Neural cell (in vitro differentiated cells): ENCODE data around the gene CBLB. TPM values are rescaled to one million over a fixed set of nuclear protein-coding genes. Genes with fewer than 3 reads are reported as not detected.

Source experiments
- H2AFZ ChIP-seq: fragments of 200-600, 300-800 bp; sonication (generic), shearing (Covaris generic); 2 replicates; pipeline ENCODE4 v1.6.0; 2014; ENCODE audit warnings: low read depth, mild to moderate bottlenecking, antibody characterized with exemption, low read length, moderate library complexity
- H3F3A ChIP-seq: fragments of 200-600 bp; shearing (Covaris generic); 2 replicates; pipeline ENCODE4 v1.6.1; 2016; ENCODE audit warnings: mild to moderate bottlenecking, moderate library complexity, mixed read lengths, antibody characterized with exemption, low read length; ENCODE audit not compliant: insufficient read depth, poor library complexity, severe bottlenecking
- H3K27ac ChIP-seq: fragments of 200-600, 300-800 bp; sonication (generic), shearing (Covaris generic); 2 replicates; pipeline ENCODE4 v1.5.1; 2014; ENCODE audit warnings: mild to moderate bottlenecking, low read length, moderate library complexity
- H3K27me3 ChIP-seq: fragments of 300-800, 200-600 bp; sonication (generic), shearing (Covaris generic); 2 replicates; pipeline ENCODE4 v1.6.0; 2014; ENCODE audit warnings: mild to moderate bottlenecking, low read depth, low read length, moderate library complexity; ENCODE audit not compliant: insufficient read depth
- H3K36me3 ChIP-seq: fragments of 300-800, 200-600 bp; sonication (generic), shearing (Covaris generic); 2 replicates; pipeline ENCODE4 v1.5.1; 2014; ENCODE audit warnings: mild to moderate bottlenecking, antibody characterized with exemption, low read length, moderate library complexity; ENCODE audit not compliant: insufficient read depth
- H3K4me2 ChIP-seq: fragments of 300-800, 200-600 bp; sonication (generic), shearing (Covaris generic); 2 replicates; pipeline ENCODE4 v1.6.0; 2014; ENCODE audit warnings: mild to moderate bottlenecking, low read length
- H3K4me3 ChIP-seq: fragments of 300-800, 200-600 bp; sonication (generic), shearing (Covaris generic); 2 replicates; pipeline ENCODE4 v1.5.1; 2014; ENCODE audit warnings: mild to moderate bottlenecking, low read length, moderate library complexity
- H3K79me2 ChIP-seq: fragments of 200-600 bp; shearing (Covaris generic); replicated peaks from 2 replicates; pipeline ENCODE4 v1.6.0; 2014; ENCODE audit warnings: mild to moderate bottlenecking, low read length, moderate library complexity; ENCODE audit not compliant: insufficient read depth
- H3K9ac ChIP-seq: fragments of 300-800, 200-600 bp; sonication (generic), shearing (Covaris generic); 2 replicates; pipeline ENCODE4 v1.6.1; 2016; ENCODE audit warnings: mild to moderate bottlenecking, low read length, mixed read lengths
- H3K9me2 ChIP-seq: fragments of 200-600 bp; shearing (Covaris generic); 2 replicates; pipeline ENCODE4 v1.6.1; 2016; ENCODE audit warnings: mild to moderate bottlenecking, low read length, mixed read lengths; ENCODE audit not compliant: insufficient read depth
- H3K9me3 ChIP-seq: fragments of 200-600, 300-800 bp; sonication (generic), shearing (Covaris generic); 2 replicates; pipeline ENCODE4 v1.6.1; 2016; ENCODE audit warnings: mild to moderate bottlenecking, mixed run types, low read length, moderate library complexity, mixed read lengths
- H4K20me1 ChIP-seq: fragments of 200-600 bp; shearing (Covaris generic); 2 replicates; pipeline ENCODE4 v1.6.1; 2016; ENCODE audit warnings: mild to moderate bottlenecking, mixed run types; ENCODE audit not compliant: insufficient read depth
- EP300 ChIP-seq: fragments of 450-650 bp; conservative IDR thresholded peaks from 2 replicates; pipeline ENCODE4 v1.6.1; 2014; ENCODE audit warnings: antibody characterized with exemption, mild to moderate bottlenecking, moderate library complexity; ENCODE audit not compliant: poor library complexity, severe bottlenecking
- EZH2 ChIP-seq: fragments of 200-600, 300-800 bp; shearing (Covaris generic), sonication (generic); IDR thresholded peaks from 2 replicates; pipeline ENCODE4 v1.6.1; 2014; ENCODE audit warnings: antibody characterized with exemption, low read length, borderline replicate concordance, mild to moderate bottlenecking; ENCODE audit not compliant: insufficient read depth, poor library complexity, severe bottlenecking
- MXI1 ChIP-seq: fragments of 450-650 bp; conservative IDR thresholded peaks from 2 replicates; pipeline ENCODE4 v1.6.1; 2014; ENCODE audit warnings: antibody characterized with exemption, mild to moderate bottlenecking; ENCODE audit not compliant: poor library complexity, severe bottlenecking
- POLR2AphosphoS5 ChIP-seq: IDR thresholded peaks from 2 replicates; pipeline ENCODE4 v1.6.1; 2012
- RAD21 ChIP-seq: fragments of 450-650 bp; conservative IDR thresholded peaks from 2 replicates; pipeline ENCODE4 v1.6.1; 2014; ENCODE audit warnings: antibody characterized with exemption, mild to moderate bottlenecking, moderate library complexity
- SMC3 ChIP-seq: fragments of 450-650 bp; conservative IDR thresholded peaks from 2 replicates; pipeline ENCODE4 v1.6.1; 2014; ENCODE audit warnings: antibody characterized with exemption, mild to moderate bottlenecking, moderate library complexity; ENCODE audit not compliant: poor library complexity
- TAF1 ChIP-seq: IDR thresholded peaks from 2 replicates; pipeline ENCODE4 v1.6.1; 2012; ENCODE audit warnings: low read depth
- polyA plus RNA-seq: library from polyadenylated mRNA; depleted of rRNA; stranded (reverse); fragments of >200 nt; gene quantifications from 2 replicates; pipeline ENCODE4 v1.2.3, GENCODE V29; 2014
- TF ChIP-seq, protein P1 (sequence below): fragments of 450-650 bp; IDR thresholded peaks from 2 replicates; pipeline ENCODE4 v1.5.1; 2014; ENCODE audit warnings: antibody characterized with exemption, mild to moderate bottlenecking, moderate library complexity; ENCODE audit not compliant: poor library complexity, severe bottlenecking
- TF ChIP-seq, protein P2 (sequence below): IDR thresholded peaks from 2 replicates; pipeline ENCODE4 v1.6.1; 2012; ENCODE audit warnings: borderline replicate concordance

Gene CBLB
- polyA plus RNA-seq, 1 donor from 2014 or later, result 36.4 TPM

DNA sequence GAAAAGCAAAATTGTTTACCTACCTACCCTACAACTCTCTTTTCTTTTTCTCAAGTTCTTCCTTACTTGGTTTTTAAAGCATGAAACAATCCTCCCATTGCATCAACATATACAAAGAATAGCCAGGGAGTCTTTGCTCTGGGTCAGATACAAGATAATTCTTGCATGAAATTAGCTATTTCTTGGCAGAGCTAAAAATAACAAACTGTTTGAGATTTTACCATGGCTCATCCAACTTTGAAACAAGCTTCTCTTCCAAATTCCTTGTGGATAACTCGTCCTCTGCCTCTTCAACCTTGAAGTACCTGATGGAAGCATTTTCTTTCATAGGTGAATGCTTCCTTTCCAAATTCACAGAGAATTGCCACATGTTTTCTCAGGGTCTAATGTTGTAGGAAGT lies 9.2 kb upstream of the CBLB start:
- Histone ChIP-seq H3K36me3 (no peaks in the 10 kb centered on the region), H3K79me2 (no peaks in the 10 kb centered on the region), H3K27me3 (no peaks in the 10 kb centered on the region), H3F3A (no peaks in the 10 kb centered on the region), H3K4me2 (no peak overlapping the region), H3K27ac (no peak overlapping the region), H3K9me3 (no peaks in the 10 kb centered on the region), H4K20me1 (no peaks in the 10 kb centered on the region), H3K9me2 (no peaks in the 10 kb centered on the region), H2AFZ (no peak overlapping the region), H3K9ac (no peak overlapping the region), H3K4me3 (no peak overlapping the region)
- TF ChIP-seq MXI1 (no peak), EZH2 (no peak), EP300 (no peak), POLR2AphosphoS5 (no peak), RAD21 (no peak), TAF1 (no peak)
- TF ChIP-seq, protein P1, sequence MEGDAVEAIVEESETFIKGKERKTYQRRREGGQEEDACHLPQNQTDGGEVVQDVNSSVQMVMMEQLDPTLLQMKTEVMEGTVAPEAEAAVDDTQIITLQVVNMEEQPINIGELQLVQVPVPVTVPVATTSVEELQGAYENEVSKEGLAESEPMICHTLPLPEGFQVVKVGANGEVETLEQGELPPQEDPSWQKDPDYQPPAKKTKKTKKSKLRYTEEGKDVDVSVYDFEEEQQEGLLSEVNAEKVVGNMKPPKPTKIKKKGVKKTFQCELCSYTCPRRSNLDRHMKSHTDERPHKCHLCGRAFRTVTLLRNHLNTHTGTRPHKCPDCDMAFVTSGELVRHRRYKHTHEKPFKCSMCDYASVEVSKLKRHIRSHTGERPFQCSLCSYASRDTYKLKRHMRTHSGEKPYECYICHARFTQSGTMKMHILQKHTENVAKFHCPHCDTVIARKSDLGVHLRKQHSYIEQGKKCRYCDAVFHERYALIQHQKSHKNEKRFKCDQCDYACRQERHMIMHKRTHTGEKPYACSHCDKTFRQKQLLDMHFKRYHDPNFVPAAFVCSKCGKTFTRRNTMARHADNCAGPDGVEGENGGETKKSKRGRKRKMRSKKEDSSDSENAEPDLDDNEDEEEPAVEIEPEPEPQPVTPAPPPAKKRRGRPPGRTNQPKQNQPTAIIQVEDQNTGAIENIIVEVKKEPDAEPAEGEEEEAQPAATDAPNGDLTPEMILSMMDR, result no peak
- TF ChIP-seq, protein P2, sequence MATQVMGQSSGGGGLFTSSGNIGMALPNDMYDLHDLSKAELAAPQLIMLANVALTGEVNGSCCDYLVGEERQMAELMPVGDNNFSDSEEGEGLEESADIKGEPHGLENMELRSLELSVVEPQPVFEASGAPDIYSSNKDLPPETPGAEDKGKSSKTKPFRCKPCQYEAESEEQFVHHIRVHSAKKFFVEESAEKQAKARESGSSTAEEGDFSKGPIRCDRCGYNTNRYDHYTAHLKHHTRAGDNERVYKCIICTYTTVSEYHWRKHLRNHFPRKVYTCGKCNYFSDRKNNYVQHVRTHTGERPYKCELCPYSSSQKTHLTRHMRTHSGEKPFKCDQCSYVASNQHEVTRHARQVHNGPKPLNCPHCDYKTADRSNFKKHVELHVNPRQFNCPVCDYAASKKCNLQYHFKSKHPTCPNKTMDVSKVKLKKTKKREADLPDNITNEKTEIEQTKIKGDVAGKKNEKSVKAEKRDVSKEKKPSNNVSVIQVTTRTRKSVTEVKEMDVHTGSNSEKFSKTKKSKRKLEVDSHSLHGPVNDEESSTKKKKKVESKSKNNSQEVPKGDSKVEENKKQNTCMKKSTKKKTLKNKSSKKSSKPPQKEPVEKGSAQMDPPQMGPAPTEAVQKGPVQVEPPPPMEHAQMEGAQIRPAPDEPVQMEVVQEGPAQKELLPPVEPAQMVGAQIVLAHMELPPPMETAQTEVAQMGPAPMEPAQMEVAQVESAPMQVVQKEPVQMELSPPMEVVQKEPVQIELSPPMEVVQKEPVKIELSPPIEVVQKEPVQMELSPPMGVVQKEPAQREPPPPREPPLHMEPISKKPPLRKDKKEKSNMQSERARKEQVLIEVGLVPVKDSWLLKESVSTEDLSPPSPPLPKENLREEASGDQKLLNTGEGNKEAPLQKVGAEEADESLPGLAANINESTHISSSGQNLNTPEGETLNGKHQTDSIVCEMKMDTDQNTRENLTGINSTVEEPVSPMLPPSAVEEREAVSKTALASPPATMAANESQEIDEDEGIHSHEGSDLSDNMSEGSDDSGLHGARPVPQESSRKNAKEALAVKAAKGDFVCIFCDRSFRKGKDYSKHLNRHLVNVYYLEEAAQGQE, result no peak

- Histone ChIP-seq H3K9me2 (no peaks in the 10 kb centered on the region), H4K20me1 (no peaks in the 10 kb centered on the region), H3K27ac (no peak overlapping the region), H3K9ac (no peak overlapping the region), H3F3A (no peaks in the 10 kb centered on the region), H2AFZ (no peak overlapping the region), H3K36me3 (no peaks in the 10 kb centered on the region), H3K79me2 (no peaks in the 10 kb centered on the region), H3K4me3 (no peak overlapping the region), H3K4me2 (no peak overlapping the region), H3K9me3 (no peaks in the 10 kb centered on the region), H3K27me3 (no peaks in the 10 kb centered on the region)
- TF ChIP-seq EP300 (no peak), POLR2AphosphoS5 (no peak), TAF1 (no peak), EZH2 (no peak), MXI1 (no peak), SMC3 (no peak), RAD21 (no peak)
- TF ChIP-seq, protein P1, result no peak
- TF ChIP-seq, protein P2, result no peak
Measured at GRCh38 chr3:105877336-105877910, 8.6 kb upstream of the CBLB start.
